GM18526 (cell line): ENCODE results near the gene TSPAN5.

Experiments
- POLR2A ChIP-seq: IDR thresholded peaks from 3 replicates; pipeline ENCODE4 v1.6.1; 2011; ENCODE audit not compliant: insufficient read length; ENCODE audit errors: extremely low read depth

The TSPAN5 gene

GRCh38 chr4:98633159-98633558 is 25.3 kb downstream of the TSPAN5 start:
- no peak for TF ChIP-seq POLR2A

GRCh38 chr4:98632258-98632657 is 26.2 kb downstream of the TSPAN5 start:
- no peak for TF ChIP-seq POLR2A

- TF ChIP-seq POLR2A: no peak
These were observed 26.9 kb downstream of the TSPAN5 start for GRCh38 chr4:98631506-98631905.

- no peak for TF ChIP-seq POLR2A
These were observed 27.5 kb downstream of the TSPAN5 start for GRCh38 chr4:98630737-98631454.

- TF ChIP-seq POLR2A: no peak
These were observed 30.7 kb downstream of the TSPAN5 start for GRCh38 chr4:98627531-98628257.

- no peak for TF ChIP-seq POLR2A
These were observed 32.1 kb downstream of the TSPAN5 start for GRCh38 chr4:98626350-98626749.

GRCh38 chr4:98625920-98626319 is 32.5 kb downstream of the TSPAN5 start:
- no peak for TF ChIP-seq POLR2A

GRCh38 chr4:98625399-98625798 is 33.0 kb downstream of the TSPAN5 start:
- TF ChIP-seq POLR2A: no peak

GRCh38 chr4:98624642-98625041 is 33.8 kb downstream of the TSPAN5 start:
- no peak for TF ChIP-seq POLR2A

GRCh38 chr4:98624144-98624543 is 34.3 kb downstream of the TSPAN5 start:
- no peak for TF ChIP-seq POLR2A

GRCh38 chr4:98623126-98623802 is 35.1 kb downstream of the TSPAN5 start:
- no peak for TF ChIP-seq POLR2A

GRCh38 chr4:98620087-98620784 is 38.2 kb downstream of the TSPAN5 start:
- no peak for TF ChIP-seq POLR2A

GRCh38 chr4:98619180-98619579 is 39.2 kb downstream of the TSPAN5 start:
- TF ChIP-seq POLR2A: no peak

GRCh38 chr4:98618680-98619079 is 39.7 kb downstream of the TSPAN5 start:
- TF ChIP-seq POLR2A: no peak

GRCh38 chr4:98617358-98618047 is 40.9 kb downstream of the TSPAN5 start:
- TF ChIP-seq POLR2A: no peak
